GOT3 (cell line): ENCODE results near the gene MCM9.
"Not testable (repeated sequence)": the region's sequence is repeated elsewhere in the genome, so short reads cannot be mapped to it uniquely, and the experiment has no call there.

ENCODE experiments used
- DNase-seq: peaks from one replicate; lab custom pipeline; 2025; ENCODE audit warnings: mixed read lengths; lab: John Stamatoyannopoulos, UW

The MCM9 gene

GRCh38 chr6:118768904-118769325, 166.0 kb downstream of the MCM9 start:
- DNase-seq = no peak

- DNase-seq = no peak
These were observed 166.5 kb downstream of the MCM9 start for GRCh38 chr6:118768441-118768840.

GRCh38 chr6:118765316-118765715, 169.6 kb downstream of the MCM9 start:
- DNase-seq = not testable (repeated sequence)

- no peak for DNase-seq
These were observed 170.2 kb downstream of the MCM9 start for GRCh38 chr6:118764766-118765165.
